GM18505 (cell line): ENCODE data around the gene SENP5.
A peak's percentile ranks its signal among the peaks of the same experiment; 100 is the strongest.
"Not testable (repeated sequence)": the region's sequence is repeated elsewhere in the genome, so short reads cannot be mapped to it uniquely, and the experiment has no call there.

Experiments
- ATAC-seq: cut with Tn5 transposase; IDR thresholded peaks from one replicate; pipeline ENCODE4 v1.9.1; 2021; ENCODE audit not compliant: unreplicated experiment
- POLR2A ChIP-seq: IDR thresholded peaks from 4 replicates; pipeline ENCODE4 v1.6.1; 2011; ENCODE audit warnings: borderline replicate concordance; ENCODE audit not compliant: insufficient read depth, insufficient read length; ENCODE audit errors: extremely low read depth

Gene SENP5

DNA sequence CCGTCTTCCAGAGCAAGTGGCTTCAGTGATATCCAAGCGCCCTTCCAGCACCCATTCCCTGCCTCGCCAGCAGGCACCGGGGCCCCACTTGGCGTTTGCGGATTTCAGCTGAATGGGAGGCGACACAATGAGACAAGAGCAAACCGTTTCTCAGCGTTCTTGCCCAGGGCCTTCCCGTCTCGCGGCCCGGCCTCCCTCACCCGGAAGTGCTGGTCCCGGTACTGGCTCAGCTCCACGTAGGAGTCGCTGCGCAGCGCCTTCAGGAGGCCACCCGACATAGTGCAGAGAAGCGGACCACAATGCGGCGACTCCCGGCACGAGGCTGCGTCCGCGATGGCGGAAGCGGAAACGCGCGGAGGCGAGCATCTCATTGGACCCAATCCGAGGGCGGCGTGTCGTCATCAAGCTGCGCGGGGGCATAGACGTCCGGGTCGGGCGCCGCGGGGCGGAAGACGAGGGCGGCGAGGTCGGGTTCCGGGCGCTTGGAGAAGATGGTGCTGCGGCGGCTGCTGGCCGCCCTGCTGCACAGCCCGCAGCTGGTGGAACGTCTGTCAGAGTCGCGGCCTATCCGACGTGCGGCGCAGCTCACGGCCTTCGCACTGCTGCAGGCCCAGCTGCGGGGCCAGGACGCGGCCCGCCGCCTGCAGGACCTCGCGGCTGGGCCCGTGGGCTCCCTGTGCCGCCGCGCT lies 74.7 kb downstream of the SENP5 start, which contains the start of gene NCBP2:
NCBP2 (minus strand) TSS at position 303 of the 689 bp plus-strand sequence; CDS start at position 278, 25 bp downstream.
- peak; percentile 92 for TF ChIP-seq POLR2A
- ATAC-seq: peak; percentile 91

DNA sequence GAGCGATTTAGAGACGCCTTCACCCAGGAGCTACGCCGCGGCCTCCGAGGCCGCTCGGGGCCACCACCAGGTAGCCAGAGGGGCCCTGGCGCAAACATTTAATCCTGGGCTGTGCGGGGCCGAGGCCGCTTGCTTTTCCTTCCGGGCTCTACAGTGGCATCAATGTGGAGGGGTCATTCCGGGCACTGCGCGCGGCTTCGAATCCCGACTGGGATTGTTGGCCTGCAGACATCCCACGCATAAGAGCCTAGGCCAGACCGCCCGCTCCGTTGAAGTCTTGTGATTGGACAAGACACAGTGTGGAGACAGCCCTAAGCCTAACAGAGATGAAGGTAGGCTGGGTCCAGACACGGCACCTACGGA lies 75.2 kb downstream of the SENP5 start:
- ATAC-seq: no peak
- TF ChIP-seq POLR2A: no peak

DNA sequence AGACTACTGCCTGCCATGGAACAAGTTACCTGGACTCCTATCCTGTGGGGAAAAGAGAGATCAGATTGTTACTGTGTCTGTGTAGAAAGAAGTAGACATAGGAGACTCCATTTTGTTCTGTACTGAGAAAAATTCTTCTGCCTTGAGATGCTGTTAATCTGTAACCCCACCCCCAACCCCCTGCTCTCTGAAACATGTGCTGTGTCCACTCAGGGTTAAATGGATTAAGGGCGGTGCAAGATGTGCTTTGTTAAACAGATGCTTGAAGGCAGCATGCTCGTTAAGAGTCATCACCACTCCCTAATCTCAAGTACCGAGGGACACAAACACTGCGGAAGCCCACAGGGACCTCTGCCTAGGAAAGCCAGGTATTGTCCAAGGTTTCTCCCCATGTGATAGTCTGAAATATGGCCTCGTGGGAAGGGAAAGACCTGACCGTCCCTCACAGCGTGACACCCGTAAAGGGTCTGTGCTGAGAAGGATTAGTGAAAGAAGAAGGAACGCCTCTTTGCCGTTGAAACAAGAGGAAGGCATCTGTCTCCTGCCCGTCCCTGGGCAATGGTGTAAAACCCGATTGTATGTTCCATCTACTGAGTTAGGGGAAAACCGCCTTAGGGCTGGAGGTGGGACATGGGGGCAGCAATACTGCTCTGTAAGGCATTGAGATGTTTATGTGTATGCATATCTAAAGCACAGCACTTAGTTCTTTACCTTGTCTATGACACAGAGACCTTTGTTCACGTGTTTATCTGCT lies 76.5 kb downstream of the SENP5 start:
- not testable (repeated sequence) for ATAC-seq

DNA sequence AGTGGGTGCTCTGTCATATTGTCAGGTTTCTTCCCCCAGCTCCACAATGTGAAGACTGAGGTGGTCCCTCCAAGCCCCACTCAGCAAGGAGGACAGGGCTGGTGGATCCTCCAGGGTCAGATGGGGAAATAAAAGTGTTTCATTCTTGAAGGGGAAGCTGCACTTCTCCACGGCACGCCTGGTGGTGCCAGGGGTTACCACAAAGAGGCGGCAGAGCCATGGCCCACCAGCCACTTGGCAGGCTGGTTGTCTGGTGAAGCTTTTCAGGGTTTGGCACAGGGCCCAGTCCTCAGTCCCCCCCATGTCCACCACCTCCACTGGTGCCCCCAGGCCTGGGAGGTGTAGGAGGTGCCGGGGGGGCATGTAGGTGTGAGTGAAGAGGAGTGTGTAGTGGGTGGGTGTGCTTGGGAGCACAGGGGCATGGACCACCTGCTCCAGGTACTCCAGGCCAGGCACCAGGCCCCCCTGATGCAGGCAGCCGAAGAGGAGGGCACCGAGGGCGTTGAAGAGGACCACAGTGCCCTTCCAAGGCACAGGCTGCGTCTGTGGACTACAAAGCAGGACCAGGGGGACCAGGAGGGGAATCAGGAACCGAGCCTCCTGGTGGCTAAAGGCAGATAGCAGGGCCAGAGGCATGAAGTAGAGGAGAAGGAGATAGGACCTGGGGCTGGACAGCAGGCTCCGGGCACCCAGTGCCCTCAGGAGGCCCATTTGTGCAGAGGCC lies 79.6 kb downstream of the SENP5 start:
- ATAC-seq: no peak
- no peak for TF ChIP-seq POLR2A

DNA sequence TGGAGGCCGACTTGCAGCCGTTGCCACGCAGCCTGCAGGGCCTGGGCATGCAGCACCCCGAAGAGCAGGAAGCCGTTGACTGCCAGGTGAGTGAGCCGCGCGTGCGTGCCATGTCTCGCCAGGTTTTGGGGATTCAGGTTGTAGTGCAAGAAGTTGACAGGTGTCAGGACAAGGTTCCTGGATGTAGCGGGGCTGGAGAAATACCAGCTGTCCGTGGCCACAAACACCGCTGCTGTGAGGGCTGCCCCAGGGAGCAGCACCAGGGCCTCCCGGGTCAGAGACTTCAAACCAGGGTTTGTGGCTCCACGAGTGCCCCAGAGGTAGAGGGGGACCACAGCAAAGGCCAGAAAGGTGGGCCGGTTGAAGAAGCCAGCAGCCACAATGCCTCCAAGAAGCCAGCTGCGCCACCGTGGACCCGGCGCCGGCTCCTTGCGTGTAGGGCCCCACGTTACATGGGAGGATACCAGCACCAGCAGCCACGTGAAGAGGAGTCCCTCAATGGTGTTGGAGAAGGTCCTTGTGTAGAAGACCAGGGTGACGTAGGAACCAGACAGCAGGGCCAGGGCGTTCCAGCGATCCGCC lies 80.2 kb downstream of the SENP5 start:
- no peak for TF ChIP-seq POLR2A
- ATAC-seq: no peak

DNA sequence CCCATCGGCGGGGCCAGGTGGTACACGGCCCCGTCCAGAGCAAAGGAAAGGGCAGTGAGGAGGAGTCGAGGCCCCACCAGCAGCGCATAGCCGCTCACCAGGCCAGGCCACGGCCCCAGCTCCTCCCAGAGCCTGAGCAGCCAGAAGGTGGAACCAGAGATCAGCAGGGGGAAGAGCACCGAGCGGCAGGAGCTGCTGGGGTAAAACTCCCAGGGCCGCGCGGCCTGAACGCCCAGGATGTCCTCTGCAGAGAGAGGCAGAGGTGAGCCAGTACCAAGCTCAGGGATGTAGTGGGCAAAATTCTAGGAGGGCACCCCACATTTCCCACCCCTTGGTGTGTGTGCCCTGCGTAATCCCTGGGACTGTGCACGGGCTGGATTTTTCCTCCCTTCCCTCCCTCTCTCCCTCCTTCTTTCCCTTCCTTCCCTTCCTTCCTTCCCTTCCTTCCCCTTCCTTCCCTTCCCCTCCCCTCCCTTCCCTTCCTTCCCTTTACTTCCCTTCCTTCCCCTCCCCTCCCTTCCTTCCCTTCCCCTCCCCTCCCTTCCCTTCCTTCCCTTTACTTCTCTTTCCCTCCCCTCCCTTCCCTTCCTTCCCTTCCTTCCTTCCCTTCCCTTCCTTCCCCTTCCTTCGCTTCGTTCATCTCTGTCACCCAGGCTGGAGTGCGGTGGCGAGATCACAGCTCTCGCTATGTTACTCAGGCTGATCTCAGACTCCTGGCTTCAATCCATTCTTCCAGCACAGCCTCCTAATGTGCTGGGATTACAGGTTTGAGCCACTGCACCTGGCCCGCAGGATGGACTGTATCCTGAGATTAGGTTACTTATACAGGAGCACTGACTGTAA lies 80.9 kb downstream of the SENP5 start:
- ATAC-seq: no peak
- TF ChIP-seq POLR2A: no peak

DNA sequence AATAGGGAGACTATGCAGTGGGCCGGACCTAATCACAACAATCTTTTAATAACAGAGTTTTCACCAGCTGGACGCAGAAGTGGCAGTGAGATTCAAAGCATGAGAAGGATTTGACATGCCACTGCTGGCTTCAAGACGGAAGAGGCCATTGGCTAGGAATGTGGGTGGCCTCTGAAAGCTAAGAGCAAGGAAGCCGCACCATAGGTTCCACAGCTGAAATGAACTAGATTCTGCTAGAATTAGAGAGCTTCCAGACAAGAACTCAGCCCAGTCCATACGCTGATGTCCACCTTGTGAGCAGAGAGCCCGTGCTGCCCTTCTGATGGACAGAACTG lies 81.5 kb downstream of the SENP5 start:
- no peak for TF ChIP-seq POLR2A
- no peak for ATAC-seq

DNA sequence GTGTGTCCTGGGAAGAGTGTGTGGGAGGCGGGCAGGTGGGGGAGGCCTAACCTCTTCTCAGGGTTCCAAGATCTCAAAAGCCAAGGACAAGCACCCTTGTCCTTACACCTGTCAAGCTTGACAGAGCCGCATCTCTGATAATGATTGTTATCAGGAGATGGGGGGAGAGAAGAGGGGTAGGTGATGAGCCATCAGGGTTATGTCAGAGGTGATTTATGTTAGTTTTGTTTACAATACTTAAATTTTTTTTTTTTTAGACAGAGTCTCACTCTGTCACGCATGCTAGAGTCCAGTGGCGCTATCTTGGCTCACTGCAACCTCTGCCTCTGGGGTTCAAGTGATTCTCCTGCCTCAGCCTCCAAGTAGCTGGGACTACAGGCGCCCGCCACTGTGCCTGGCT lies 82.0 kb downstream of the SENP5 start:
- no peak for ATAC-seq
- no peak for TF ChIP-seq POLR2A

DNA sequence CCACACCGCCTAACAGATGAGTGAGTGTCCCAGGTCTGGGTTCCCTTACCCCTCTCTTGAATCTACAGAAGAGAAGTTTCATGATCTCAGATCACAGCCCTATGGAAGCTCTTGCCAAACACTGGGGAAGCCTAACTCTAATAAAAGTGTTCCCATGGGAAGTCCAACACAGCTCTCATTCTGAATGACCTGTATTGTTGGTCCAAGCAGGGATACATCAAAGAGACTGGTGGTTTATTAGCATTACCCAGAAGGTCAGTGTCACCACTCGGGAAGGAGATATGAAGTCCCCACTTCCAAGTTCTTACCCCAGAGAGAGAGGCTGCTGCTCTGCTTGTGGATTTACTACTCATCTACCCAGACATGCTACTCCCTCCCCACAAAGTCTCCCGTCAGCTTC lies 83.7 kb downstream of the SENP5 start:
- no peak for TF ChIP-seq POLR2A

DNA sequence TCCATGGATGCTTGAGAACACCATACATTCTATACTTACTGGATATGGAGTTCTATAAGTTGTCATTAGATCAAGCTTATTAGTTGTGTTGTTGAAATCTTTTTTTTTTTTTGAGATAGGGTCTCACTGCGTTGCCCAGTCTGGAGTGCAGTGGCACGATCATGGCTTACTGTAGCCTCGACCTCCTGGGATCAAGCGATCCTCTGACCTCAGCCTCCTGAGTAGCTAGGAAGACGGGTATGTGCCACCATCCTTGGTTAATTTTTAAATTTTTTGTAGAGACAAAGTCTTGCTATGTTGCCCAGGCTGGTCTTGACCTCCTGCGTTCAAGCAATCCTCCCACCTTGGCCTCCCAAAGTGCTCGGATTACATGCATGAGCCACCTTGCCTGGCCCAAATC lies 87.1 kb downstream of the SENP5 start:
- TF ChIP-seq POLR2A: no peak
- no peak for ATAC-seq

More for the DNA sequence above, 83.7 kb downstream of the SENP5 start:
- ATAC-seq: no peak

DNA sequence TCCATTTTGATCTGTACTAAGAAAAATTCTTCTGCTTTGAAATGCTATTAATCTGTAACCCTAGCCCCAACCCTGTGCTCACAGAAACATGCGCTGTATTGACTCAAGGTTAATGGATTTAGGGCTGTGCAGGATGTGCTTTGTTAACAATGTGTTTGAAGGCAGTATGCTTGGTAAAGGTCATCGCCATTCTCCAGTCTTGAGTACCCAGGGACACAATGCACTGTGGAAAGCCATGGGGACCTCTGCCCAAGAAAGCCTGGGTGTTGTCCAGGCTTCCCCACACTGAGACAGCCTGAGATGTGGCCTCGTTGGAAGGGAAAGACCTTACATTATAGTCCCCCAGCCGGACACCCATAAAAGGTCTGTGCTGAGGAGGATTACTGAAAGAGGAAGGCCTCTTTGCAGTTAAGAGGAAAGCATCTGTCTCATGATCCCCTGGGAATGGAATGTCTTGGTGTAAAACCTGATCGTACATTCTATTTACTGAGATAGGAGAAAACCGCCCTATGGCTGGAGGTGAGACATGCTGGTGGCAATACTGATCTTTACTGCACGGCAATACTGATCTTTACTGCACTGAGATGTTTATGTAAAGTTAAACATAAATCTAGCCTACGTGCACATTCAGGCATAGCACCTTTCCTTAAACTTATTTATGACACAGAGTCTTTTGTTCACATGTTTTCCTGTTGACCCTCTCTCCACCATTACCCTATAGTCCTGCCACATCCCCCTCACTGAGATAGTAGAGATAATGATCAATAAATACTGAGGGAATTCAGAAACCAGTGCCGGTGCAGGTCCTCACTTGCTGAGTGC lies 94.6 kb downstream of the SENP5 start:
- ATAC-seq: no peak
- TF ChIP-seq POLR2A: no peak
